ENCODE measurements around the gene TSPAN3.

GRCh38 chr15:77058468-77058867, 12.4 kb downstream of the TSPAN3 start:
- TF ChIP-seq CTCF (IDR thresholded peaks at IDR 0.05), result no peak
- TF ChIP-seq POLR2AphosphoS5 (IDR thresholded peaks at IDR 0.05; ENCODE audit: insufficient read depth in 1 of 2, low read depth in 1 of 2), result no peak
- TF ChIP-seq POLR2A (IDR thresholded peaks at IDR 0.05), result no peak

All from vagina (tissue), 2 donors.